Keratinocyte (primary cell): ENCODE measurements around the gene MS4A15. TPM values are rescaled to one million over a fixed set of nuclear protein-coding genes. Genes with fewer than 3 reads are reported as not detected.

ENCODE experiments used
- DNase-seq: peaks from one replicate; pipeline ENCODE4 v3.0.0-alpha.2; 2011; ENCODE audit warnings: low read depth, missing footprints, low spot score
- FAIRE-seq: peaks from 2 replicates; lab custom pipeline; 2011; peaks lifted over from hg19 to GRCh38; lab: Jason Lieb, UNC
- H2AFZ ChIP-seq: 2 replicates; pipeline ENCODE4 v1.6.0; 2012; ENCODE audit warnings: low read length, control low read depth, inconsistent platforms; ENCODE audit not compliant: control insufficient read depth
- H3K27ac ChIP-seq: 2 replicates; pipeline ENCODE4 v1.5.1; 2011; ENCODE audit warnings: low read length; ENCODE audit not compliant: control insufficient read depth, insufficient read depth
- H3K27me3 ChIP-seq: 3 replicates; pipeline ENCODE4 v1.6.0; 2011; ENCODE audit warnings: low read length; ENCODE audit not compliant: control insufficient read depth, insufficient read depth; ENCODE audit errors: extremely low read depth
- H3K36me3 ChIP-seq, 2 experiments: 2 replicates in 1 of 2; 3 replicates in 1 of 2; pipeline ENCODE4 v1.5.1; 2011; ENCODE audit warnings: low read length in 2 of 2, mild to moderate bottlenecking in 1 of 2; ENCODE audit not compliant: control insufficient read depth in 2 of 2, insufficient read depth in 2 of 2; ENCODE audit errors: extremely low read depth in 1 of 2
- H3K4me1 ChIP-seq: 3 replicates; pipeline ENCODE4 v1.5.1; 2011; ENCODE audit warnings: low read length; ENCODE audit not compliant: control insufficient read depth, insufficient read depth; ENCODE audit errors: extremely low read depth
- H3K4me2 ChIP-seq: 3 replicates; pipeline ENCODE4 v1.6.0; 2011; ENCODE audit warnings: low read depth, low read length; ENCODE audit not compliant: control insufficient read depth, insufficient read depth; ENCODE audit errors: extremely low read depth
- H3K4me3 ChIP-seq, 3 experiments: fragments of 200-600 bp in 1 of 3; sonication (generic) in 1 of 3; 2 replicates in 2 of 3; 3 replicates in 1 of 3; pipeline ENCODE4 v1.5.1; 2011 to 2016; ENCODE audit warnings: low read length in 3 of 3, mild to moderate bottlenecking in 3 of 3, control low read depth in 2 of 3, inconsistent platforms in 1 of 3, low read depth in 1 of 3, mixed read lengths in 1 of 3, mixed run types in 1 of 3, moderate library complexity in 1 of 3; ENCODE audit not compliant: control insufficient read depth in 2 of 3, insufficient read depth in 2 of 3; ENCODE audit errors: extremely low read depth in 1 of 3
- H3K79me2 ChIP-seq: 2 replicates; pipeline ENCODE4 v1.6.0; 2012; ENCODE audit warnings: low read length; ENCODE audit not compliant: control insufficient read depth, insufficient read depth
- H3K9ac ChIP-seq: 3 replicates; pipeline ENCODE4 v1.6.0; 2011; ENCODE audit warnings: low read length; ENCODE audit not compliant: control insufficient read depth, insufficient read depth; ENCODE audit errors: extremely low read depth
- H3K9me1 ChIP-seq: 3 replicates; pipeline ENCODE4 v1.6.0; 2011; ENCODE audit warnings: low read length; ENCODE audit not compliant: control insufficient read depth, insufficient read depth; ENCODE audit errors: extremely low read depth
- H3K9me3 ChIP-seq: 2 replicates; pipeline ENCODE4 v1.5.1; 2012; ENCODE audit warnings: low read depth, low read length; ENCODE audit not compliant: control insufficient read depth
- H4K20me1 ChIP-seq: 3 replicates; pipeline ENCODE4 v1.6.0; 2011; ENCODE audit warnings: low read length; ENCODE audit not compliant: control insufficient read depth, insufficient read depth; ENCODE audit errors: extremely low read depth
- CTCF ChIP-seq, 3 experiments: IDR thresholded peaks in 1 of 3; conservative IDR thresholded peaks in 1 of 3; optimal IDR thresholded peaks in 1 of 3; 2 replicates in 2 of 3; 3 replicates in 1 of 3; pipeline versions ENCODE3 to v1.5.1; 2011; ENCODE audit warnings: low read length in 3 of 3, mild to moderate bottlenecking in 3 of 3, moderate library complexity in 2 of 3, control low read depth in 1 of 3, inconsistent platforms in 1 of 3; ENCODE audit not compliant: insufficient read depth in 2 of 3; ENCODE audit errors: extremely low read depth in 1 of 3
- EZH2 ChIP-seq: IDR thresholded peaks from one replicate; pipeline ENCODE4 v1.6.1; 2012; ENCODE audit warnings: inconsistent platforms, mild to moderate bottlenecking, low read length, moderate library complexity
- dilution Hi-C: fragments of 300-500 bp; cut with MboI; formaldehyde crosslinking; loops from one replicate; pipeline ENCODE4 v1.7.0; 2020; ENCODE audit warnings: low sequenced_read_pairs; ENCODE audit not compliant: extremely low pct_ligation_motif_present
- polyA plus RNA-seq, 5 experiments: library from polyadenylated mRNA; depleted of rRNA in 3 of 5; stranded (reverse) in 3 of 5; stranded (forward) in 1 of 5; unstranded in 1 of 5; fragments of >200 nt; gene quantifications; 1 replicate in 1 of 5; 2 replicates in 3 of 5; 3 replicates in 1 of 5; pipeline versions ENCODE4 v1.2.1 to v1.2.3, GENCODE V29; 2011 to 2012; ENCODE audit warnings: missing spikeins in 2 of 5, low read depth in 1 of 5, low replicate concordance in 1 of 5

The MS4A15 gene
- polyA plus RNA-seq, 1 donor (not counting 4 experiments of a cell fraction or from before 2014, with no cell fraction given) = 0.03 TPM

GRCh38 chr11:60724420-60724819 is 32.2 kb upstream of the MS4A15 start, which contains the start of gene MS4A18:
TSS of gene MS4A18 (plus strand) at chr11:60724720.
- Histone ChIP-seq H4K20me1 (no peaks in the 10 kb centered on the region), H3K27ac (no peak within 1 kb of the TSS), H3K9me1 (no peaks in the 10 kb centered on the region), H3K4me2 (no peak within 1 kb of the TSS), H3K27me3 (no peaks in the 10 kb centered on the region), H3K9ac (no peak within 1 kb of the TSS), H3K9me3 (no peaks in the 10 kb centered on the region), H3K79me2 (no peaks in the 10 kb centered on the region), H2AFZ (no peak within 1 kb of the TSS), H3K4me3 (no peak within 1 kb of the TSS), H3K4me1 (no peaks in the 10 kb centered on the region), H3K36me3 (no peaks in the 10 kb centered on the region)
- dilution Hi-C loops = no loop called here
- FAIRE-seq (no peak), DNase-seq (no peak)
- TF ChIP-seq EZH2 (no peak), CTCF (optimal IDR thresholded peaks at IDR 0.05 in 1 of 3, IDR thresholded peaks at IDR 0.05 in 1 of 3, conservative IDR thresholded peaks at IDR 0.05 in 1 of 3; ENCODE audit: extremely low read depth in 1 of 3, insufficient read depth in 2 of 3, low read length in 3 of 3) (no peak)

- no peaks in the 10 kb centered on the region for H4K20me1 ChIP-seq
- H3K27me3 ChIP-seq = no peaks in the 10 kb centered on the region
- dilution Hi-C loops = no loop called here
These were observed 31.1 kb upstream of the MS4A15 start for GRCh38 chr11:60725592-60725991.

More at GRCh38 chr11:60725592-60725991, 31.1 kb upstream of the MS4A15 start:
- Histone ChIP-seq H3K4me3 (no peak overlapping the region), H3K36me3 (no peaks in the 10 kb centered on the region), H3K9me1 (no peaks in the 10 kb centered on the region), H3K27ac (no peak overlapping the region), H3K4me2 (no peak overlapping the region), H2AFZ (no peak overlapping the region), H3K9me3 (no peaks in the 10 kb centered on the region), H3K4me1 (no peaks in the 10 kb centered on the region), H3K9ac (no peak overlapping the region), H3K79me2 (no peaks in the 10 kb centered on the region)
- FAIRE-seq = no peak
- TF ChIP-seq EZH2 (no peak), CTCF (optimal IDR thresholded peaks at IDR 0.05 in 1 of 3, IDR thresholded peaks at IDR 0.05 in 1 of 3, conservative IDR thresholded peaks at IDR 0.05 in 1 of 3; ENCODE audit: extremely low read depth in 1 of 3, insufficient read depth in 2 of 3, low read length in 3 of 3) (no peak)
- DNase-seq = no peak
